HepG2 (cell line): ENCODE data around the gene KCNJ1. TPM values are rescaled to one million over a fixed set of nuclear protein-coding genes. Genes with fewer than 3 reads are reported as not detected.

Experiments
- ATAC-seq: fragments of 200-7000 bp; cut with Tn5 transposase; 3 replicates; pipeline ENCODE4 v1.9.1; 2020; ENCODE audit warnings: mild to moderate bottlenecking, moderate library complexity
- BruUV-seq: library from RNA; stranded (reverse); fragments of 400-500 nt; replicated peaks from 2 replicates; lab custom pipeline; 2021; lab: Mats Ljungman, UMichigan
- CTCF ChIA-PET: fragments of 300-600 bp; formaldehyde crosslinking; extraction: SDS; loops from one replicate; lab custom pipeline; 2021; ENCODE audit warnings: low total read pairs, inconsistent platforms, low intra/inter-chr PET ratio; lab: Yijun Ruan, JAX
- POLR2A ChIA-PET: fragments of 350-600 bp; sonication (Branson Sonifier 250); formaldehyde crosslinking; loops from one replicate; lab custom pipeline; 2020; ENCODE audit warnings: antibody characterized with exemption, inconsistent platforms; lab: Yijun Ruan, JAX
- DNase-seq: peaks from one replicate; pipeline ENCODE4 v3.0.0-alpha.2; 2015; ENCODE audit warnings: low spot score
- FAIRE-seq: peaks from 3 replicates; lab custom pipeline; 2011; peaks lifted over from hg19 to GRCh38; lab: Jason Lieb, UNC
- H2AFZ ChIP-seq: one replicate; pipeline ENCODE4 v1.6.1; 2011; ENCODE audit warnings: low read length, inconsistent platforms
- H3K27ac ChIP-seq: fragments of 300-600 bp; 3 replicates; pipeline ENCODE4 v1.8.0; 2011; ENCODE audit warnings: mixed run types, mild to moderate bottlenecking, mixed read lengths, low read length, inconsistent platforms; ENCODE audit not compliant: insufficient read depth; ENCODE audit errors: extremely low read length
- H3K27me3 ChIP-seq, 2 experiments: fragments of 200-600 bp in 1 of 2; 2 replicates in 1 of 2; 3 replicates in 1 of 2; pipeline versions ENCODE4 v1.6.0 to v1.8.0; 2011; ENCODE audit warnings: low read length in 2 of 2, mild to moderate bottlenecking in 2 of 2, moderate library complexity in 2 of 2, inconsistent platforms in 1 of 2; ENCODE audit not compliant: insufficient read depth in 2 of 2, control insufficient read depth in 1 of 2
- H3K36me3 ChIP-seq, 2 experiments: fragments of 200-600 bp in 1 of 2; replicated peaks in 1 of 2; 2 replicates in 1 of 2; 3 replicates in 1 of 2; pipeline versions ENCODE4 v1.5.1 to v1.8.0; 2011; ENCODE audit warnings: low read length in 2 of 2, inconsistent platforms in 1 of 2; ENCODE audit not compliant: insufficient read depth in 2 of 2, control insufficient read depth in 1 of 2
- H3K4me1 ChIP-seq: 2 replicates; pipeline ENCODE4 v1.5.1; 2012; ENCODE audit warnings: low read length, inconsistent platforms; ENCODE audit not compliant: insufficient read depth
- H3K4me2 ChIP-seq: 2 replicates; pipeline ENCODE4 v1.6.0; 2011; ENCODE audit warnings: low read depth, low read length, inconsistent platforms
- H3K4me3 ChIP-seq, 3 experiments: fragments of 200-600 bp in 1 of 3; sonication (generic), shearing (Covaris generic) in 1 of 3; replicated peaks in 1 of 3; 2 replicates each; pipeline ENCODE4 v1.5.1; 2011 to 2016; ENCODE audit warnings: low read length in 3 of 3, inconsistent platforms in 2 of 3, low read depth in 2 of 3, mild to moderate bottlenecking in 2 of 3, control low read depth in 1 of 3, mixed read lengths in 1 of 3; ENCODE audit not compliant: insufficient read depth in 1 of 3
- H3K79me2 ChIP-seq: one replicate; pipeline ENCODE4 v1.6.1; 2011; ENCODE audit warnings: low read length, inconsistent platforms; ENCODE audit not compliant: insufficient read depth
- H3K9ac ChIP-seq: 2 replicates; pipeline ENCODE4 v1.6.0; 2011; ENCODE audit warnings: mild to moderate bottlenecking, low read depth, low read length, inconsistent platforms; ENCODE audit not compliant: insufficient read depth
- H3K9me3 ChIP-seq: 2 replicates; pipeline ENCODE4 v1.5.1; 2012; ENCODE audit warnings: mild to moderate bottlenecking, low read length
- H4K20me1 ChIP-seq: 2 replicates; pipeline ENCODE4 v1.6.0; 2011; ENCODE audit warnings: inconsistent platforms, mild to moderate bottlenecking, low read length, moderate library complexity; ENCODE audit not compliant: insufficient read depth
- AGO2 ChIP-seq: fragments of 200-400 bp; formaldehyde crosslinking; optimal IDR thresholded peaks from 2 replicates; pipeline ENCODE3; 2017; ENCODE audit warnings: mild to moderate bottlenecking, low read depth, low read length, moderate library complexity
- BCL6 ChIP-seq: IDR thresholded peaks from 2 replicates; pipeline ENCODE4 v1.6.1; 2016; ENCODE audit warnings: missing genetic modification reagents, missing compliant biosample characterization
- CENPX ChIP-seq: sonication (generic); formaldehyde crosslinking; IDR thresholded peaks from 2 replicates; pipeline ENCODE4 v1.9.0; 2021; ENCODE audit warnings: mild to moderate bottlenecking, missing genetic modification reagents, moderate library complexity
- CTCF ChIP-seq: sonication (generic); formaldehyde crosslinking; IDR thresholded peaks from 2 replicates; pipeline ENCODE4 v1.5.0; 2020; ENCODE audit warnings: mild to moderate bottlenecking, missing genetic modification reagents, moderate library complexity
- FOXA1 ChIP-seq, 2 experiments: fragments of 450-650 bp in 1 of 2; sonication (generic) in 1 of 2; formaldehyde crosslinking in 1 of 2; IDR thresholded peaks; 2 replicates each; pipeline versions ENCODE4 v1.4.0 to v1.6.1; 2016 to 2020; ENCODE audit warnings: missing genetic modification reagents in 1 of 2
- FOXA3 ChIP-seq: IDR thresholded peaks from 2 replicates; pipeline ENCODE4 v1.6.1; 2016; ENCODE audit warnings: missing genetic modification reagents, missing compliant biosample characterization
- KDM4B ChIP-seq: sonication (generic); formaldehyde crosslinking; IDR thresholded peaks from 2 replicates; pipeline ENCODE4 v1.4.0; 2020; ENCODE audit warnings: missing genetic modification reagents
- PHF21A ChIP-seq: sonication (generic); formaldehyde crosslinking; IDR thresholded peaks from 2 replicates; pipeline ENCODE4 v1.5.0; 2020; ENCODE audit warnings: mild to moderate bottlenecking, missing genetic modification reagents
- SIX1 ChIP-seq: sonication (generic); formaldehyde crosslinking; IDR thresholded peaks from 2 replicates; pipeline ENCODE4 v1.4.0; 2020; ENCODE audit warnings: missing genetic modification reagents, borderline replicate concordance
- SMC3 ChIP-seq: IDR thresholded peaks from 2 replicates; pipeline ENCODE4 v1.6.1; 2011; ENCODE audit warnings: low read length, improper control_type of control experiment
- STAG1 ChIP-seq: sonication (generic); formaldehyde crosslinking; IDR thresholded peaks from 2 replicates; pipeline ENCODE4 v1.4.0; 2020; ENCODE audit warnings: missing genetic modification reagents
- XRCC5 ChIP-seq: fragments of 200-400 bp; formaldehyde crosslinking; optimal IDR thresholded peaks from 2 replicates; pipeline ENCODE3; 2017; ENCODE audit warnings: mild to moderate bottlenecking, low read length
- ZMYM3 ChIP-seq: sonication (generic); formaldehyde crosslinking; IDR thresholded peaks from 2 replicates; pipeline ENCODE4 v1.5.1; 2020; ENCODE audit warnings: mild to moderate bottlenecking, missing genetic modification reagents
- ZNF160 ChIP-seq: sonication (generic); formaldehyde crosslinking; IDR thresholded peaks from 2 replicates; pipeline ENCODE4 v1.8.0; 2022; ENCODE audit warnings: mild to moderate bottlenecking, inconsistent platforms, missing genetic modification reagents
- ZNF30 ChIP-seq: sonication (generic); formaldehyde crosslinking; IDR thresholded peaks from 2 replicates; pipeline ENCODE4 v1.5.0; 2020; ENCODE audit warnings: mild to moderate bottlenecking, missing genetic modification reagents
- ZNF503 ChIP-seq: sonication (generic); formaldehyde crosslinking; IDR thresholded peaks from 2 replicates; pipeline ENCODE4 v1.4.0; 2020; ENCODE audit warnings: missing genetic modification reagents
- ZNF543 ChIP-seq: sonication (generic); formaldehyde crosslinking; IDR thresholded peaks from 2 replicates; pipeline ENCODE4 v1.4.0; 2020; ENCODE audit warnings: mild to moderate bottlenecking, missing genetic modification reagents
- ZNF629 ChIP-seq: sonication (generic); formaldehyde crosslinking; conservative IDR thresholded peaks from 2 replicates; pipeline ENCODE4 v1.5.0; 2020; ENCODE audit warnings: missing genetic modification reagents
- ZNF746 ChIP-seq: sonication (generic); formaldehyde crosslinking; IDR thresholded peaks from 2 replicates; pipeline ENCODE4 v1.8.0; 2022; ENCODE audit warnings: mild to moderate bottlenecking, missing genetic modification reagents
- ZNF768 ChIP-seq: sonication (generic); formaldehyde crosslinking; IDR thresholded peaks from 2 replicates; pipeline ENCODE4 v1.4.0; 2020; ENCODE audit warnings: missing genetic modification reagents
- WGBS: methylation state at CpG from one replicate; pipeline ENCODE4 v1.1.6; 2017; ENCODE audit warnings: low lambda C conversion rate; 5-methylcytosine and 5-hydroxymethylcytosine counted together
- in situ Hi-C: cut with HindIII; loops from 2 replicates; pipeline ENCODE4 v1.10.0; 2017; ENCODE audit warnings: low pct_unique_long_range_greater_than_20kb; ENCODE audit not compliant: extremely low pct_ligation_motif_present
- intact Hi-C: fragments of 100-400 bp; cut with micrococcal nuclease; formaldehyde crosslinking; loops from one replicate; pipeline ENCODE4 v1.10.0; 2022; ENCODE audit not compliant: unreplicated experiment
- polyA plus RNA-seq, 8 experiments: library from polyadenylated mRNA; depleted of rRNA in 3 of 8; stranded (reverse) in 7 of 8; unstranded in 1 of 8; fragments of >200 nt; fragmentation: Illumina TruSeq in 4 of 8; extraction: Trizol in 4 of 8; gene quantifications; 2 replicates each; pipeline versions ENCODE4 v1.2.1 to v1.2.3, GENCODE V29; 2011 to 2016; ENCODE audit warnings: low read depth in 4 of 8, missing spikeins in 1 of 8, mixed read lengths in 1 of 8; ENCODE audit not compliant: insufficient read depth in 1 of 8
- total RNA-seq, 5 experiments: library from RNA; depleted of rRNA; stranded (reverse); fragments of >200 nt; fragmentation: Illumina TruSeq; extraction: Trizol; gene quantifications; 2 replicates each; pipeline ENCODE4 v1.2.3, GENCODE V29; 2016; ENCODE audit warnings: low read depth in 1 of 5

KCNJ1 gene
- total and polyA plus RNA-seq, 2 of the 13 experiments (the other 11 are each of a cell fraction or from before 2014, with no cell fraction given): not detected

DNA sequence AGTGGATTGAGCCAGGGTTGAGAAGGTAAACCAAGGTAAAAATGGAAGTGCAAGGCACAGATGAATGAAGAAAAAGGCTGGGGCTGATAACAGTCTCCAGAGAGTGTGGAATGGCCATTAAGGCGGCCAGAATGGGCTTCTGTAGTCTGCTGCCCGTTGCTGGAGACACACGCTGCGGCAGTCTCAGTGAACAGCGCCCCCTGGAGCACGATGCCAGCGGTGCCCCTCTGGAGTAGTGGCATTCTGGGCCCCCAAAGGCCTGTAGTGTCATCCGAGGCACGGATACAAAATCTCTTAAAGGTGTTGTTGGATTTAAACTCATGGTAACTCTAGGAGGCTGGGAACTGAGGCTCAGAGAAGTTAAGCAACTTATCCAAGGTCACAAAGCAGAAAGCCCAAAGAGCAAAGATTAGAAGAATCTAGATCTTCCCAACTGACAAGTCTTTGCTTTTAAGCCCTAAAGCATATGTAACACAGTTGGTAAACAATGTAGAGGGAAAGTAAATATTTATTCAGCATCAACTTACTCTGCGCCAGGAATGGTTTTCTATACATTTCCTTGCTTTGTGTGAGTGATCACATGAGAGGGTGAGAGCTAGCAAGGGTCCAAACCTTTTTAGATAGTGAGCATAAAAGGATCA lies 18.2 kb downstream of the KCNJ1 start:
- H4K20me1 ChIP-seq: no peaks in the 10 kb centered on the region
- H3K4me2 ChIP-seq: no peak overlapping the region
- intact Hi-C loops: no loop called here
- in situ Hi-C loops: no loop called here
- H2AFZ ChIP-seq: no peak overlapping the region
- POLR2A ChIA-PET: no interaction called here
- no peaks in the 10 kb centered on the region; the same call in 1 of the 2 replicates for H3K4me1 ChIP-seq
- no peaks in the 10 kb centered on the region for H3K79me2 ChIP-seq
- ATAC-seq: peak; percentile 97
- H3K27ac ChIP-seq: no peak overlapping the region
- no peaks in the 10 kb centered on the region for H3K36me3 ChIP-seq
- H3K9me3 ChIP-seq: no peaks in the 10 kb centered on the region
- peak; percentile 14 for DNase-seq
- no TSS peak for BruUV-seq
- no peaks in the 10 kb centered on the region; a peak in 1 of 5 replicates for H3K27me3 ChIP-seq
- no peak overlapping the region for H3K4me3 ChIP-seq
- no peak for FAIRE-seq
- no peak for TF ChIP-seq CENPX
- no peak for TF ChIP-seq ZNF543 (CRISPR knock-in tag)
- no peak for TF ChIP-seq AGO2
- TF ChIP-seq CTCF (CRISPR knock-in tag): peak; percentile 56
- TF ChIP-seq ZNF30 (CRISPR knock-in tag): no peak
- peak; percentile 38 for TF ChIP-seq STAG1 (CRISPR knock-in tag)
- no peak for TF ChIP-seq ZNF746
- 0 out of 2 replicates have a peak, but pooled peaks have one; percentile 34 for TF ChIP-seq SIX1
- peak; percentile 79 for TF ChIP-seq ZNF768 (CRISPR knock-in tag)
- TF ChIP-seq BCL6 (CRISPR knock-in tag): no peak
- TF ChIP-seq FOXA3 (CRISPR knock-in tag): 0 out of 2 replicates have a peak, but pooled peaks have one; percentile 6
- TF ChIP-seq KDM4B (CRISPR knock-in tag): no peak
- TF ChIP-seq ZMYM3: 0 out of 2 replicates have a peak, but pooled peaks have one; percentile 47
- TF ChIP-seq ZNF160 (CRISPR knock-in tag): no peak
- TF ChIP-seq ZNF629 (CRISPR knock-in tag): no peak
- TF ChIP-seq FOXA1 (IDR thresholded peaks at IDR 0.05): no peak
- TF ChIP-seq FOXA1 (CRISPR knock-in tag; IDR thresholded peaks at IDR 0.05): peak; percentile 37; the same call in 1 of the 2 replicates
- TF ChIP-seq SMC3: peak; percentile 4; the same call in 1 of the 2 replicates
- no peak for TF ChIP-seq ZNF503 (CRISPR knock-in tag)
- peak; percentile 35 for TF ChIP-seq XRCC5
- TF ChIP-seq PHF21A: no peak
- TF ChIP-seq, all 625 proteins: peak for 9
- WGBS: 33% methylated on average over 4 of the region's 10 CpGs
- no peak overlapping the region for H3K9ac ChIP-seq
- CTCF ChIA-PET: no interaction called here
